H54 (cell line): ENCODE data around the gene ABAT.

Experiments
- DNase-seq: peaks from one replicate; pipeline ENCODE4 v3.0.0; 2011; ENCODE audit warnings: low spot score, mixed read lengths; ENCODE audit not compliant: insufficient read length
- FAIRE-seq: peaks from 3 replicates; lab custom pipeline; 2011; peaks lifted over from hg19 to GRCh38; lab: Jason Lieb, UNC
- POLR2A ChIP-seq: IDR thresholded peaks from 2 replicates; pipeline ENCODE4 v1.6.1; 2011; ENCODE audit warnings: low read depth, mild to moderate bottlenecking, low read length

The ABAT gene

DNA sequence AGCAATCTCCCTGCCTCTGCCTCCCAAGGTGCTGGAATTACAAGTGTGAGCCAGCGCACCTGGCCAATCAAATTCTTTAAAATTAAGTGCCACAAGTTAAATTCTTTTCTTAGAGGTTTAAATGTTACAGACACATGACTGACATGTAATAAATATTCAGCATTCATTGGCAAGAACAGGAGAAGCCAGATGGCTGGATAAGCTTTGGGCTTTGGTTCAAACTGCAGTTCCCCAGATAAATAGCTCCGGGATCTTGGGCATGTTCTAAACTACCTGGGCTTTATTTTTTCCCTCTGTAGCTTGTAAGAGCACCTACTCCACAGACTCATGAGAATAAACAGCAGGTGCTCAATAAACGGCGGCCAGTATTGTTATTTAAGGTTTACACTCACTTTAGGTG, 34.1 kb downstream of the ABAT start:
- no peak for FAIRE-seq
- TF ChIP-seq POLR2A, result no peak
- no peak for DNase-seq

DNA sequence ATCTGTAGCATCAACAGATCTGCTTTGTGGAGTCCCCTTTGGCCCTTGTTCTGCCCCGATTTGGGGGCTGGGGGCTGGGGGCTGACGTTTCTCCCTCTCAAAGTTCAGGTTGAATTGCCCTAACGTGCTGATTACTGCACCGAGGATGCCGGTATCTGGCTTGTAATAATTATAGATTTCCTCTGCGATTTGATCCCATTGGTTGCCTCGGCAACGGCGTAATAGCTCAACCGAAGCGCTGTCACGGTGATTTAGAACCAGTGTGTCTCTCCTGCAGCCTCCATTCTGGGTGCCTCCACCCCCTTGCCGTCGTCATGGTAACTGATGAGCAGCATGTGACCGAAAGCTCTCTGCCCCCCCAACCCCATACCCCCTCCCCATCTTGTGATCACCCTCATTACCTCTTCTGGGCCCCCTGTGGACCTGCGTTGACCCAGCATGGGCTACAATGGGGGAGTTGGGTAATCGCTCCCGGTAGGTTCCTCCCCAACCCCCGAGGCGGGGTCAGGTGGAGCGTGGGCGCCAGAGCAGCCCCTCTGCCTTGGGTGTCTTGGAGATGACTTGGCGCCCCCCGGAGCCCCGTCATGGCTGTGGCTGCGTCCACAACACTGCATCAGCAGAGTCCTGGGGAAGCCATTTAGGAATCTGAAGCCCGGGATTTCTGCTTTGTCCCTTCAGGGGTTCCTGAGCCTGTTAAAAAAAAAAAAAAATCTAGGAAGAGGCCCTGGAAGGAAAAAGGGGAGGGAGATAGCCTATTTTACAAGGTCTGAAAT, 38.4 kb downstream of the ABAT start:
- DNase-seq (no peak), FAIRE-seq (no peak)
- TF ChIP-seq POLR2A, result no peak

GRCh38 chr16:8713635-8714172, 39.3 kb downstream of the ABAT start:
- FAIRE-seq (no peak), DNase-seq (no peak)
- TF ChIP-seq POLR2A, result no peak

DNA sequence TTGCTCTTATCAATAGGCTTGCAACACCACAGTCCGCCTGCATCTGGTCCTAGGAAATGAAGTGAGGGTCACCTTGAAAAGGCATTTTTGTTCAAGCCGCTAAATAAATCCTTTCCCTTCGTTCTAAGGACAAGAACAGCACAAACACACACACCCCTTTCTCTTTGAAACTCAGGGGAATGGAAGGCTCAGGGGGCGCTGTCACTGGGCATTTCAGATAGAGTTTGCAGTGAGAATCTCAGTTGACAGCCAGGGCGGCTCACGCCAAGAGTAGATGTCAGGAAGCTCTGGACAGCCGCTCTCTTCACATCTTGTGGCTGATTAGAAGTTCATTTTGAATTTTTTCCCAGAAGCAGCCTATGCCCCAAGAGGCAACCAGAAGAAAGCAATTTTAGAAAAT, 39.8 kb downstream of the ABAT start:
- DNase-seq, result no peak
- no peak for TF ChIP-seq POLR2A
- FAIRE-seq, result no peak

GRCh38 chr16:8714807-8715206, 40.4 kb downstream of the ABAT start:
- TF ChIP-seq POLR2A, result no peak
- FAIRE-seq, result no peak
- no peak for DNase-seq

- TF ChIP-seq POLR2A, result no peak
- FAIRE-seq (no peak), DNase-seq (no peak)
Measured at GRCh38 chr16:8716052-8716451, 41.6 kb downstream of the ABAT start.

DNA sequence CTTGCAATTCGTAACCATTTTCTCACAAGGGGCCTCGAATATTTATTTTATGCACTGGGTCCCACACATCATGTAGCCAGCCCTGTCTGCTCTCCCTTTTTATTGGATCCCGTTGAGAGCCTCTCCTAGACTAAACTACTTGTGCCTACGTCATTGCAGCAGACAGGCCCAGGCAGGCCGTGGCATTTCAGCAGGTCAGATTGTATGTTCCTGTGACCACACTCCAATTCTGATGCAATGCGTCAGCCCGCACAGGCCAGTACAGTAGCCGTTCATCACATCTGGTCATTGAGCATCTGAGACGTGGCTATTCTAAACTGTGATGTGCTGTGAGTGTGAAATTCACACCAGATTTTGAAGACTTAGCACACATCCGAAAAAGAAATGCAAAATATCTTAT, 42.2 kb downstream of the ABAT start:
- DNase-seq (no peak), FAIRE-seq (no peak)
- no peak for TF ChIP-seq POLR2A

- TF ChIP-seq POLR2A, result no peak
- DNase-seq, result no peak
- FAIRE-seq, result no peak
Measured at GRCh38 chr16:8717469-8717868, 43.1 kb downstream of the ABAT start.

GRCh38 chr16:8717892-8718415, 43.5 kb downstream of the ABAT start:
- FAIRE-seq, result no peak
- no peak for TF ChIP-seq POLR2A
- no peak for DNase-seq

DNA sequence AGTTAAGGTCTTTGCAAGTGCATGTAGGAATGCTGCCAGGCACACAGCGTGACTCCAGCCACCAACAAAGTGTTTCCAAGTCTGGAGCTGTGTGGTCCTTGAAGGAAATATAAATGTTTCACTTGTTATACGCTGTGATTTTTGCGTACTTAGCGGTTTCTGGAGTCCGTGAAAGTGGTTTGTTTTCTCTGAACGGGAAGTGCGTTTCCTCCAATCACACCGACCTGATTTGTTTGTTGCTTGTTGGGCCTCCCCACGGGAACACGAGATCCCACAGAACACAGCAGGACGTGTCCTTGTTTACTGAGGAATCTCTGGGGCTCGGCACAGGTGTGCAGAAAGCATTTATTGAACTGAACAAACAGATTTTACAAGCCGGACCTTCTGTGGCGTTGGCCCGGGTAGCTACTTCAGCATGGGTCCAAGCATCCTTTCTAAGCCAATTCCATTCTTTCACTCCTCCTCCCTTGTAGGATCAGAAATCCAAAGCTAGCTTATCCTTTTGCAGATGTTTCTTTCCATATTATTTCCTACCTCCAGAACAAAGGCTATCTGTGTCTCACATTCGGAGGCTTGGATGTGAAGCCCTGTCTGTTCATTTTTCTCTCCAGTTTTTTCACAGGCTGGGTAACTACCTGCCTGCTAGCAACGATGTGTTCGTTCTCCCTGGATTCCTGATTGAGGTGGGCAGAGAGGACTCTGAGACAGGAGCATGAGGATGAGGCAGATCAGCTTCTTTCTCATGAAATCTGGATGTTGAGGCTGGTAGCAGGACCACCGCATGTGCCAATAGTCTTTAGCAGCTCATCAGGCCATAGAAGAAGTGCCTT, 44.6 kb downstream of the ABAT start:
- TF ChIP-seq POLR2A, result no peak
- DNase-seq, result no peak
- FAIRE-seq, result no peak

- FAIRE-seq, result no peak
- DNase-seq, result no peak
- no peak for TF ChIP-seq POLR2A
Measured at GRCh38 chr16:8720080-8720966, 45.9 kb downstream of the ABAT start.

DNA sequence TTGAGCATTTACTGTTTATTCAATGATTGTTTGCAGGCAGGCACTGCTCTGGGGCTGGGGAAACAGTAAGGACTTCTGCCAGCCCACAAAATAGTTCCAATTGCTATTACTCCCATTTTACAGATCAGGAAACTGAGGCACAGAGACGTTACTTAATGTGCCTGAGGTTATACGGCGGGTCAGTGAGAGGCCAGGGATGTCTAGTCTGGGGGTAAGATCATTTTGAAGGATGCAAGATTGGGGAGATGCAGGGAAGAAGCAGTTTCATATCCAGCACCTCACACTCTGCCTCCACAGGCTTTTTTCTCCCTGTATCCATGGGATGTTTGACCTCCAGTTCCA, 46.5 kb downstream of the ABAT start:
- FAIRE-seq, result no peak
- TF ChIP-seq POLR2A, result no peak
- DNase-seq, result no peak

DNA sequence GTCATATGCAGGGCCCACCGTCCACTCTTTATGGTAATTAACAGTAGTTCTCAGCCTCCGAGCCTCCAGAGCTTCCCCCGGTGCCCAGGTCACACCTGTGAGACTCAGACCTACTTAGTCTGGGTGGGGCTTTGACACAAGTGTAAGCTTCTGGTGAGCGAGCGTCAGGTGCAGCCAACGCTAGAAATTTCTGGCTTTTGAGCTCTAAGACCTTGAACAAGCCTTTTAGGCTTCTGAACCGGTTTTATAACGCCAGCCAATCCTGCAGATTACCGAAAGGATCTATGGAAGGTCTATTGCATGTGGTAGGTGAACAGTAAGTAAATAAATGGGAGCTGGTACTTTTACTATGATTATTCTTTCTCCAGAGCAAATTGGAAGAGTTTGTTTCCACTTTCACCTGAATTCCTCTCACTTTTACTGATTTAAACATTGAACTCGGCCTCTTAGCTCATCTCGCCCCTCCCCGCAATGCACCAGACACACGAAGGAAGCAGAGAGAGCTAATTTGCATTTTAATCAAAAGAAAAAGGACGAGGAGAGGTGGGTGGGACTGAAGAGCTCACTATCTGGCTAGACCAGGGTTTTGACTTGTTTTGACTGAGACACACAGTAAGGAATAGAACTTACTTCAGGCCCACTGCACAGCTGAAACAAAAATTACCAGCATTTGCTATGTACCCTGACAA, 47.1 kb downstream of the ABAT start:
- no peak for FAIRE-seq
- no peak for DNase-seq

More for the DNA sequence above, 47.1 kb downstream of the ABAT start:
- no peak for TF ChIP-seq POLR2A
